Keratinocyte (primary cell): ENCODE results near the gene RIPK3.

ENCODE experiments used
- CTCF ChIP-seq, 3 experiments: IDR thresholded peaks in 1 of 3; conservative IDR thresholded peaks in 1 of 3; optimal IDR thresholded peaks in 1 of 3; 2 replicates in 2 of 3; 3 replicates in 1 of 3; pipeline versions ENCODE3 to v1.5.1; 2011; ENCODE audit warnings: low read length in 3 of 3, mild to moderate bottlenecking in 3 of 3, moderate library complexity in 2 of 3, control low read depth in 1 of 3, inconsistent platforms in 1 of 3; ENCODE audit not compliant: insufficient read depth in 2 of 3; ENCODE audit errors: extremely low read depth in 1 of 3
- EZH2 ChIP-seq: IDR thresholded peaks from one replicate; pipeline ENCODE4 v1.6.1; 2012; ENCODE audit warnings: inconsistent platforms, mild to moderate bottlenecking, low read length, moderate library complexity

DNA sequence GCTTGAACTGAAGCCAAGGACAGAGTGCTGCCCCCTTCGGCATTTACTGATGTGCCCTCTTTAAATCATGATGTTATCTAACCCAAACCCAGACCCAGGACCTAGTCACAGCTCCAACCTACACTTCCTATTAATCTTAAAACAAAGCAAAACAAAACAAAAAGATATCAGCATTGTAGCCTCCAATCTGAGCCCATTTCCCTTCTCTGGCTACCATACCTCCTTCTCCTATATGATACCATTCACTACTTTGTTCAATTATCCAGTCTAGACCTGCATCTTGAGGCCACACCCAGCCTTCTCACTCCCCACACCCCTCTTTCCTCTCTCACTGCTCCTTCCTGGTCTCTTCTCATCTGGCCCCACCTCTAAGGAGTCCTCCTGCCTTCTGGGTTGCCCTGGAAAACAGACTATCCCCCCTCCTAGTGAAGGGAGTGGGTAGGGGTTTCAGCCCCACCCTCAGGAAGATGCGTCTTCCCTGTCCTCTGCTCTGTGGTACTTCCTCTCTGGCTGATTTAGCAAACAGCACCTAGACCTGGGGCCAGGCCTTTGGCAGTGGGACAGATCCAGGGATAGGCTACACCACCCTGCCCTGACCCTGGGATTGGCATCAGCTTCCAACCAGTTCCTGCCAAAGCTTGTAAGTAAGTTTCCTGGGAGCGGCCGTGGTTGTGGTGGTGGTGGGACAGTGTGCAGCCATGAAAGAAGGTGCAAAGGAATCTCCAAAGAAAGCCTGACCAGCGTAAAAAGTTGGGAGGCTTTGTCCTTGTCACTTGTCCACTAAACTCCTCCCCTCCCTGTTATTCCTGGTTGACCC is 25.2 kb downstream of the RIPK3 start:
- TF ChIP-seq EZH2 (no peak), CTCF (optimal IDR thresholded peaks at IDR 0.05 in 1 of 3, IDR thresholded peaks at IDR 0.05 in 1 of 3, conservative IDR thresholded peaks at IDR 0.05 in 1 of 3; ENCODE audit: extremely low read depth in 1 of 3, insufficient read depth in 2 of 3, low read length in 3 of 3) (no peak)
